Ecto neural progenitor cell (in vitro differentiated cells): ENCODE results near the gene MCEMP1.

Experiments
- DNase-seq: peaks from one replicate; pipeline ENCODE4 v3.0.0-alpha.2; 2018; ENCODE audit warnings: low spot score

MCEMP1 gene, protein sequence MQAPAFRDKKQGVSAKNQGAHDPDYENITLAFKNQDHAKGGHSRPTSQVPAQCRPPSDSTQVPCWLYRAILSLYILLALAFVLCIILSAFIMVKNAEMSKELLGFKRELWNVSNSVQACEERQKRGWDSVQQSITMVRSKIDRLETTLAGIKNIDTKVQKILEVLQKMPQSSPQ

DNA sequence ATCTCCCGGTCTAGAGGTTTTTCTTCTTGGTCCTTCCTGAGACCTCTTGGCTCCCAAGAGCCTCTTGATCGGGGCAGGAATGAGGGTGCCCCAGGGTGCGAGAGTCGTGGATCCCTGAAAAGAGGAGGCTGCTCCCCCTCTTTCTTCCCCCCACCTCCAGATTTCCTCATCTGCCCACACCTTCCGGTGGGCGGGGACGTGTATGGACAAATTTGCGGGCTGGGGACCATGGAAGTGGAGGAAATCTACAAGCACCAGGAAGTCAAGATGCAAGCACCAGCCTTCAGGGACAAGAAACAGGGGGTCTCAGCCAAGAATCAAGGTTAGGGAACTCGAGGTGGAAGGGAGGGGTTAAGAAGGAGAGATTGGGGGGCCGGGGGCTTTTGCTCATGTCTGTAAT lies at the start of gene MCEMP1:
Gene MCEMP1, plus strand, starts transcription at position 237 of the 400 bp plus-strand sequence. Its CDS starts 31 bp downstream, at position 268.
- no peak for DNase-seq

DNA sequence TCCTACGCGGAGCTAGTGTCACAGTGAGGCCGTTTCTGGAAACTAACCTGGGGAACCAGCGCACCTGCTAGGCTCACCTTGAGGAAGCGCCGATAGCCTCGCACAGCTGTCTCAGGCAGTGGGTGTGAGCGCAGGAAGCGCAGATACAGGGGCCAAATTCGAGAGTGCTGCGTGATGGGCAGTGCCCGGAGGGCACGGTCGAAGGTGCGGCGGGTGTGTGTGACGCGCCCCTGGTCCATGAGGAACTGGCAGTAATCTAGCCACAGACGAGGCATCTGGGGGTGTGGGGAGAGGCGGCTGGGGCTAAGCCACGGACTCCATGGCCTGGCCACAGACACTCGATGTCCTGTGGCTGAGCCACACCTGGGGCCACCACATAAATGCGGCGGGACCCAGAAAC lies 49.7 kb upstream of the MCEMP1 start:
- no peak for DNase-seq

DNA sequence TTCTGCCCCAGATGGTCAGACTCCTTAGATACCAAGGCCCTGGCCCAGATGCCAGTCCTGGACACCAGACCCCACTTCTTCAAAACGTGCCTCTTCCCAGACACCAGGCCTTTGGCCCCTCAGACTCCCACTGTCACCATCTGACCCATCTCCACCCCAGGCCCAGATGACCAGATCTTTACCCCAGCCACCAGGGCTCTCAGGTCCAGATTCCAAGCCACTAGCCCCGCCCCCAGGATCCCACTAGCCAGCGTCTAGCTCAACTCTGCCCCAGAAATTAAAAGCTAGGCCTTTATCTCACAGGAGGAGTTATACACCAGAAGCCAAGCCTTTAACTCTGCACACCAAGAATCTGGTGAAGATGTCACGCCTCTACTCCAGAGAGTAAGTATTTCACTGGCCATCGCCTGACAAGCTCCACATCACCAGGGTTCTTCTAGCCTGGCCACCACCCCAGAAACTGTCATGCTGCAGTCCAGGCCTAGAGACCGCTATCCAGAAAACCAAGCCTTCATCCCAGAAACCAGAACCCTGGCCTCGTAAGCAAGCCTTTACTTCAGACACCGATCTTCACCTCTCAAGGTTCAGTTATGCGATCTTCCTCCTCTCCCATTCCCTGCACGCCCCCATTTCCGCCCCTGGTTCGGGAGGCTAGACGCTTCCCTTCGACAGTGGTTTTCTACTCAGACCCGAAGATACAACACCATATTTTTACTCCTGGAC lies 48.1 kb upstream of the MCEMP1 start:
- DNase-seq = no peak

DNA sequence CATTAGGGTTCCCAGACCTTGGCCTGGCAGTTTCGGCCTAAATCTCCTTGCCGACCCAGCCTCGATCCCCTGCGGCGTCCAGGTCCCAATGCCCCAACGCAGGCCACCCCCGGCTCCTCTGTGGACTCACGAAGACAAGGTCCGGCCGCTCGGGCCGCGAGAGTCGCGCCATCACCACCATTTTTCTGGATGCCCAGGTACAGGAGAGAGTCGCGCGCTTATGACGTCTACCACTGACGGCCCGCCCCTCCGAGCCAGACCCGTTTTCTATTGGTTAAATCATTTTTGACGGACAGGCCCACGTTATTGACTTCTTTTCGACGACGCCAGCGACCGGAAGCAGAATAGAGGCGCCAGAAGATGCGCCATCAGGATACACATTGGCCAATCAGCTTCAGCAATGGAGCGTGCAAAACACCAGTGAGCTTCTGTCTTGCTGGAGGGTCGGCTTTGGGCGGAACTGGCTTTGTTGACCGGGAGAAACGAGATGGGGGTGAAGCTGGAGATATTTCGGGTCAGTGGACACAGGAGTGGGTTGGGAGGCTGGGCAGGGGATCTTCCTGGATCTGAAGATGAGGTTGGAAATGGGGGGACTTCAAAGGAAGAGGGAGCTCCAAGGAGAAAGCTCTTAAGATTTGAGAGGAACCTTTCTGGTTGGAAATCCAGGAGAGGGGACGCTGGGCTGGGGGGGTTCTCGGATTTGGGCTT lies 47.4 kb upstream of the MCEMP1 start, which contains the start of the genes PET100 and XAB2:
Gene PET100, plus strand, starts transcription at position 447 of the 708 bp plus-strand sequence. Its CDS starts 41 bp downstream, at position 488.
Gene XAB2, minus strand, starts transcription at position 199 of the 708 bp plus-strand sequence. Its CDS starts 18 bp downstream, at position 181.
- peak; percentile 96 for DNase-seq

DNA sequence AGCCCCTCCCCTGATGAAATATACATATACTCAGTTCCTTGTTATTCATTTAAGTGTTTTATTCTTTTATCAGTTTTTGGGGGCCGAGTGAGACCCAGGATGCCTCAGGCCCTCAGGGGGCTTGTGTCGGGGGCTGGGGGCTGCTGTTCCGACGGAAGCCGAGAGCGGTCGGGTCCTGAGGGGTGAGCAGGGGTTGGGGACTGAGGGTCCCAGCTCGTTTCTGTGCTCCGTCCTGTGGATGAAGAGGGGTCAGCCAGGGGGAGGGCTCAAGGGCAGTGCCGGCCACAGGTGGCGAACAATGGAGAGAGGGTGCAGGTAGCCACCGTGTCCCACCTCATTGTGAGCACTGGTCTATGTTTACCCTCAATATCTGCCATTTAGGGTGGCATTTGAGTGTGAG lies 45.3 kb upstream of the MCEMP1 start:
- DNase-seq = no peak

DNA sequence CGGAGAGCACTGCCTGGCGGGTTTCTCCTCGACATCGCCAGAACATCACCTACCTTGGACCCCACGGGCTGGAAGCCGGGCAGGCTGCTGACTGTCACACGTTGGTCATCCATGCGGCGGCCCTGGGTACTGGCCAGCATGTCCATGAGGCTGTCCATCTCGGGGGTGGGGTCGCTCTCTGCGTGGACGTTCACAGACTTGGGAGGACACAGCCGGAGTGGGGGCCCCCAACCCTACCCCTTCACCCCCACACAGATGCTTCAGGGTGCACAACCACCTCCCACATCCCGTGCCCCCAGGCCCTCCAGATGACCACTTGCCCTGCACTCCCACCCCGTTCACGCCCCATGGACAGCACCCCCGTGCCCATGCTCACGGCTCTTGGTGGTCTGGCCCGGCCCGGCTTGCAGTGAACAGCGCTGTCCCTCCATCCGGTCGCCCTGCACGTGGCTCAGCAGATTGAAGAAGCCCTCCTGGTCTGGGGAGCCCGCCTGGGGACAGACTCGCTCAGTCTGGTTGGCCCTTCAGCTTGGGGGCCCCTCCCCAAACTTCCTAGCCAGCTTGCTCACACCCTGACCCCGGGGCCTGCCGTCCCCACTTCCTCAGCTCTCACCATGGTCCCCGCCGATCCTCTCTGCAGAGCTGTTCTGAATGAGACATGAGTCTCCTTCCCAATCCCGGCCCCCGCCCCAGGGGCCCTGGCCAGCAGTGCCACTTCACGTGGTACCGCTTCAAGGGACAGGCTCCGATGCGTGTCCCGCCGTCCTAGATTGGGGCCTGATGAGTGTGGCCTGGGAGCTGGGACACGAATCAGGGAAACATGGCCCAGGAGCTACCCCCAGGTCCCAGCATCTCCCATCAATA lies 44.3 kb upstream of the MCEMP1 start:
- no peak for DNase-seq

DNA sequence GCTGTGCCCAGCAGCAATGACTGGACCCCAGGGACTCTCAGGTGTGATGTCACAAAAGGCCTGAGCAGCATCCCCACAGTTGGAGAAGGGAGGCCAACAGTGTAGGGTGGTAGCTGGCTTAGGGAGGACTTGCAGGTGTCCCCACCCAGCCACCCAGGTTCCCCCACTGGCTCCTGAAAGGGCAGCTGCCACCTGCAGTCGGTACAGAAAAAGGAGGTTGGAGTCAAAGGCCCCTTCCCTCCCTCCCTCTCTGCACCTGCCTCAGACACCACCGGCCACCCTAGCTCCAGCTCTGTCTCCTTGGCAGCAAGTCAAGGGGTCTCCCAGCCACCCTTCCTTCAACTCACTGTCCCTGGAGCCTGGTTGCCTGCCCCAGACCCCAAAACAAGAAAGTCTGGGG lies 43.2 kb upstream of the MCEMP1 start, which contains the start of gene PCP2:
Gene PCP2, minus strand, starts transcription at position 22 of the 400 bp plus-strand sequence. CDS start 262 bp downstream, outside the sequence.
- no peak for DNase-seq

DNA sequence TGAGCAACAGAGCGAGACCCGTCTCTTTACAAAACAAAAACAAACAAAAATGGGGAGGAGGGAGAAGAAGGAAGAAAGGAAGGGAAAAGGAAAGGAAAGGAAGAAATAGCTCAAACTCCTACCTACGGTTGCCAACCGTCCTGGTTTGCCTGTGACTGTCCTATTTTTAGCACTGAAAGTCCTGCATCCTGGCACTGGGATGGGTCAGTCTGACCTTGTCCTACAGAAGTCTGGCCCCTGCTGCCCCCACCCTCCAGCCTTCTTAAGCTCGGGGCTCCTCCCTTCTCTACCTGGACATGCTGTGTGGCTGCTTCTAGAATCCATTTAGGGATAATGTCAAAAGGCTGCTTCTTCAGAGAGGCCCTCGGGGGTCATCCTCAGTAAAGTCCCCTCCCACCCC lies 41.2 kb upstream of the MCEMP1 start:
- DNase-seq = no peak

DNA sequence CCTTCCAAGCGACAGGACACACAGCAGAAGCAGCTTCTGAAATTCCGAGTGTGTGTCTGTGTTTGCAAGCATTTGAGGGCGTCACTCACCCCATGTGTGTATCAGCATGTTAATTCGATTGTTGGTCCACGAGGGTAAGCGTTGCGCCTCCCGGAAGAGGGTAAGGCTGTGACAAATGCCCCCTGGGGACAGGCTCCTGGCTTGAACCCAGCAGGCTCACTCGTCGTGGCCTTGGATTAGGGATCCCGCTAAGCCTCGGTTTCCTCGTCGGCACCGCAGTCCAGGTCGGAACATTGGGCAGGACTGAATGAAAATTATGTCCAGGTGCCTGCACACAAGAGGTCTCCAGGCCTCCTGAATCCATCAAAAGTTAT lies 40.6 kb upstream of the MCEMP1 start:
- DNase-seq = no peak

DNA sequence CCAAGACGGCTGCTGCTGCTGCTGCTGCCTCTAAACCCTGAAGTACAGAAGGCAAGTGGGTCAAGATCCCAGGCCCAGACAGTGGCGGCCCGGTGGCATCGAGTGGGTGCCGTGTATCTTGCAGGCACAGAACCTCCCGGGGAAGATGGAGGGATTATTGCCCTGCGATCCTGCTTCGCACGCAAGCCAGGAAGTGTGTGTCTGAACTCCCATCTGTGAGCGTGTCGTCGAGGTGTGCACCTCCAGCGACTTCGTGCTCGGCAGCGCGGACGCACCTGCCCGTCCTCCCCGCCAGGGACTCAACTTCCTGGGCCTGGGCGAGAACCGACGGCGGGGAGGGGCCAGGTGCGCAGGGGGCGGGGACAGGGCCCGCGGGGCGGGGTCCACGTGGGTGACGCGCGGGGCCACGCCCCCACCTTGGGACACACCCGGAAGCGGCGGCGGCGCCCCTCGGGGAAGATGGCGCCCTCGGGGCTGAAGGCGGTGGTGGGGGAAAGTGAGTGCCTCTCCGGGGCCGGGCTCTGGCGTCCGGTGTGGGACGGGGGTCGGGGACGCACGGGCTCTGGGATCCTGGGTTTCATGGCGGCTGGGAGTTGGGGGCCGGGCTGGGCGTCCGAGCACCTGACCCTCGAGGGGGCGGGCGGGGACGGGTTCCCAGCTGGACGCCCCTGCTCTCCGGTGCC lies 40.1 kb upstream of the MCEMP1 start, which contains the start of gene STXBP2:
Gene STXBP2, plus strand, starts transcription at position 420 of the 683 bp plus-strand sequence. Its CDS starts 40 bp downstream, at position 460.
- peak; percentile 85 for DNase-seq

DNA sequence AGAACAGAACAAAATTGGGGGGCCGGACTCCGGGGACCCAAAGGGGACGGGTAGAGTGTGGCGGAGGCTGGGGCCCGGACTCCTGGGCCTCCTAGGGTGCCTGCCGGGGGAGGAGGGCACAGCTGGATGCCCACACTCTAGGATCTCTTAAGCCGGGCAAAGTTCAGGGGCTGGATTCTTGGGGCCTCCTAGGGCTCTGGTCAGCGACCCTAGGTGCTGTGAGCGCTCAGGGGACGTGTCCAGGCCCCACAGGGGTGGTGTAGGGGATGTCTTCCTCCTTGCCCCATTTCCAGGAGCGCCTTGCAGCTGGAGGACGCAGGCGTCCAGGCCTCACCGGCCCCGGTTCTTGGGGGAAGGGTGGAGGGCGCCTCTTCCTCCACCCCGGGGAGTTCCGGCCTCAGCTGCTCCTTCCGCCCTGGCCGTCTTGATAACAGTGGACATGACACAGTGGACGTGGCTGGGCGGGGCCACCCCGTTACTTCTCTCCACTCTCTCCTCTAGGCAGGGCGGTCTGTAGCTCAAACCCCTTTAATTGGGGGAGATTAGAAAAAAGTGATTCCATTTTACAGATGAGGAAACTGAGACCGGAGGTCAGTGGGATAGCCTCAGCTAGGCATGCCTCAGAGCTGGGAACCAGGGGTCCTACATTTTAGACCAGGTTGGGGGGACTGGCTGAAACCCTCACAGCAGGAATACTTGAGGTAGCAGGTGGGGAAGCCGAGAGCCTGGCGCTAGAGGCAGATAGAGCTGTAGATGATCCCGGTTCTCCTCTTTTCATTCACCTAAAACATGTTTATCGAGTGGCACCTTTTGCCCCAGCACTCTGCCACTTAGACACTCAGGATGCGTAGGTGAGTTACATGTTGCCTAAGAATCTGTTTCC lies 39.3 kb upstream of the MCEMP1 start:
- no peak for DNase-seq

DNA sequence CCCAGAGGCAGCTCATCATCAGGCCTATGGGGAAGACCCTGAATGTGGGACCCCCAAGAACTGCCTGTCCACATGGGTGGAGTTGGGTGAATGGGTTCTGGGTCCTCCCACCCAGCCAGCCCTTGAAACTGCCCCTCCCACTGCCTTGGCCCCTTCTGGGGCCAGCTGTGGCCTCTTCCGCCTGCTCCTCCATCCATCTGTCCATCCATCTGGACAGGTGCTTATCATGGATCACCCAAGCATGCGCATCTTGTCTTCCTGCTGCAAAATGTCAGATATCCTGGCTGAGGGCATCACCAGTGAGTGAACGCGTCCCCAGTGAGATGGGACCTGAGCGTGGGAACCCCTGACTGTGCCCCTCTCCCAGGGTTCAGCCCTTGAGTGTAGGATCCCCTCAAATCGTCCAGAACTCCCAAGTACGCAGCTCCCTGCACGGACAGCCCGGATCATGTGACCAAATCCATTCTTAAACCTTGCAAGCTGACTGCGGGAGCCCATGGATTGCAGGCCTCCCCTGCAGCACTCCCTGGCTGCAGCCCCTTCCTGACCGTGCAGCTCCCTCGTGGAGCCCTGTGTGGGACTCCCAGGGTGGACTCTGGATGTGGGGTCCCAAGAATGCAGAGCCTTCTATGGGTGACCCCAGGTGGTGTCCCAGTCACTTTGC lies 38.0 kb upstream of the MCEMP1 start:
- DNase-seq = no peak

DNA sequence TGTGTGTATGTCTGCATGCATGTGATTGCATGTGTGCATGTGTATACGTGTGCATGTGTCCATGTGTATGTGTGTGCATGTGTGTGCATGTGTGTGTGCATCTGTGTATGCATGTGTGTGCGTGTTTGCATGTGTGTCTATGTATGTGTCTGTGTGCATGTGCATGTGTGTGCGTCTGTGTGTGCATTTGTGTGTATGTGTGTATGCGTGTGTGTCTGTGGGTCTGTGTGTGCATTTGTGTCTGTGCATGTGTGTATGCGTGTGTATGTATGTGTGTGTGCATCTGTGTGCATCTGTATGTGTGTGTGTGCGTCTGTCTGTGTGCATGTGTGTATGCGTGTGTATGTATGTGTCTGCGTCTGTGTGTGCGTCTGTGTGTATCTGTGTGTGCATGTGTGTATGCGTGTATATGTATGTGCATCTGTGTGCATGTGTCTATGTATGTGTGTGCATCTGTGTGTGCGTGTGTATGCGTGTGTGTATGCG lies 37.0 kb upstream of the MCEMP1 start:
- DNase-seq = no peak

DNA sequence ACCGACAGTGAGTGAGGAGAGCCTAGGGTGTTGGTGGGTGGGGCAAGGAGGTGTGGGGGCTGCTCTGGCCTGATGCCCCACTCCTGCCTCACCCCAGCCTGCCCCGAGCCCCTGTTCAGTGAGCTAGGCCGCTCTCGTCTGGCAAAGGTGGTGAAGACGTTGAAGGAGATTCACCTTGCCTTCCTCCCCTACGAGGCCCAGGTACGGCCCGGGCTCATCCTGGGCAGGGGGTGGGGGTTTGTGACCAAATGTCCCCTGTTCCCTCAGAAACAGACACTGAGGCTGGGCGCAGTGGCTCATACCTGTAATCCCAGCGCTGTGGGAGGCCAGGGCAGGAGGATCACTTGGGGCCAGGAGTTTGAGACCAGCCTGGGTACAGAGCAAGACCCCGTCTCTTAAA lies 36.1 kb upstream of the MCEMP1 start:
- DNase-seq = no peak

DNA sequence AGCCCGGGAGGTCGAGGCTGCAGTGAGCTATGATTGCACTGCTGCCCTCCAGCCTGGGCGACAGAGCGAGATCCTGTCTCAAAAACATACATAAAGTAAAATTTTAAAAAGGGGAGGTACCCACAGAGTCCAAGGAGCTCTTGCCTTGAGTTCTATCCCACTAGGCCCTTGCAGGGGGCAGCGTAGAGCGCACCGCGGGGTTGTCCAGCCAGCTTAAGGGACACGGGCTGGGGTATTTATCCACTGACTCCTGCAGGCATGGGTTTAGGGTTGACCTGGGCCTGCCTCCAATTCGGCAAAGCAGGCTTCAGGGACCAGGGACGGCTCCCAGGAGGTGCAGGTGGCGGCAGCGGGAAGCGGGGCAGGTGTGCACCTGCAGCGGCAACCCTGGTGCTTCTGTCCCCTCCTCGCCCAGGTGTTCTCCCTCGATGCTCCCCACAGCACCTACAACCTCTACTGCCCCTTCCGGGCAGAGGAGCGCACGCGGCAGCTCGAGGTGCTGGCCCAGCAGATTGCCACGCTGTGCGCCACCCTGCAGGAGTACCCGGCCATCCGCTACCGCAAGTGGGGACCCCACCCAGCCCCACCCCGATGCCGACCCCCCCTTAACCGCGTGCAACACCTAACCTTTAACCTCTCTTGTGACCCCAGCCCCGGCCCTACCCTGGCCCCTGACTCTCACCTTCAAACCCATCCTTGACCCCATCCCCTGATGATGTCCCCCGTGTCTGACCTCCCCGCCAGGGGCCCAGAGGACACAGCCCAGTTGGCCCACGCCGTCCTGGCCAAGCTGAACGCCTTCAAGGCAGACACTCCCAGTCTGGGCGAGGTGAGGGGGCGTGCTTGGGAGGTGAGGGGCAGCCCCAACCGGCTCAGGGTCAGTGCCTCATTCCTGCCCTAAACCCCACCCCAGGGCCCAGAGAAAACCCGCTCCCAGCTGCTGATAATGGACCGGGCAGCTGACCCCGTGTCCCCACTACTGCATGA lies 35.3 kb upstream of the MCEMP1 start:
- no peak for DNase-seq

DNA sequence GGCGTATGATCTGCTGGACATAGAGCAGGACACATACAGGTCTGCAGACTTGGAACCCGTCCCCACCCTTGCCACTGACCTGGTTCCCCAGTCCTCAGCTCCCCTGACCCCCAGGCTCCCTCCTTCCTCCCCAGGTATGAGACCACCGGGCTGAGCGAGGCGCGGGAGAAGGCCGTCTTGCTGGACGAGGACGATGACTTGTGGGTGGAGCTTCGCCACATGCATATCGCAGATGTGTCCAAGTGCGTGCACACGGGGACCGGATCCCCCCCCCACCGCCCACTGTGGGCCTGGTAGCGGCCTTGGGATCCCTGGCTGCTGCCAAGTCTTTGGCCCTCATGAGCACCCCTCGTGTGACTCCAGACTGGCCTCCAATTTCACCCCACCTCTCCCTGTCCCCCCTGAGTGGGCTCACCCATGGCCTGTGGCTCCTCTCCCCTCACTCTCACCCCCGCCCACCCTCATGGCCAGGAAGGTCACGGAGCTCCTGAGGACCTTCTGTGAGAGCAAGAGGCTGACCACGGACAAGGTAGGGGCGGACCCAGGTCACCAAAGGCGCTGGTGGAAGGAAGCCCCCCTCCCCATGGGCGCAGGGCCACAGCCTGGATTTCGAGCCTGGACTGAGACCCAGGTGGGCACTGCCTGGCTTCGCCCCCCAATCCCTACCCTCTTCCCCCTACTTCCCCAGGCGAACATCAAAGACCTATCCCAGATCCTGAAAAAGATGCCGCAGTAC lies 34.4 kb upstream of the MCEMP1 start:
- DNase-seq = no peak

DNA sequence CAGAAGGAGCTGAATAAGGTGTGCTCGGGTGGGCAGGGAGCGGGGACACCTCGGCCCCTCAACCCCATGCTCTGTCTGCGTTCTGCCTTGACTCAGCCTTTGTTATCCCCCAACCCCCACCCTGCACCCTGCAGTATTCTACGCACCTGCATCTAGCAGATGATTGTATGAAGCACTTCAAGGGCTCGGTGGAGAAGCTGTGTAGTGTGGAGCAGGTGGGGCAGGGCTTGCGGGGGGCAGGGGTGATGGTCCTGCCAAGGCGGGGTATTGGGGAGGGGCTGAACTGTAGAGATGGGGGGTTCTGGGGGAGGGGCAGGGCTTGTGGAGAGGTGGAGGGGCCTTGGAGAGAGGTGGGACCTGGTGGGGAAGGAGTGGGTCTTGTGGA lies 33.9 kb upstream of the MCEMP1 start:
- DNase-seq = no peak
